GM12874 (cell line): ENCODE results near the gene ACBD3.
A peak's percentile ranks its signal among the peaks of the same experiment; 100 is the strongest.

ENCODE experiments used
- CTCF ChIP-seq: IDR thresholded peaks from 2 replicates; pipeline ENCODE4 v1.5.1; 2011; ENCODE audit warnings: low read depth, mild to moderate bottlenecking, control low read depth, low read length, moderate library complexity; ENCODE audit not compliant: insufficient read depth

Gene ACBD3

GRCh38 chr1:226125097-226125630 is 61.4 kb downstream of the ACBD3 start:
- TF ChIP-seq CTCF: peak; percentile 90

GRCh38 chr1:226123591-226124471 is 62.7 kb downstream of the ACBD3 start:
- TF ChIP-seq CTCF: no peak

- no peak for TF ChIP-seq CTCF
These were observed 63.4 kb downstream of the ACBD3 start for GRCh38 chr1:226123212-226123560.

- peak; percentile 90 for TF ChIP-seq CTCF
These were observed 64.7 kb downstream of the ACBD3 start for GRCh38 chr1:226121587-226122400.

- no peak for TF ChIP-seq CTCF
These were observed 65.4 kb downstream of the ACBD3 start for GRCh38 chr1:226121049-226121586.

- no peak for TF ChIP-seq CTCF
These were observed 66.1 kb downstream of the ACBD3 start for GRCh38 chr1:226120398-226120797.

- no peak for TF ChIP-seq CTCF
These were observed 67.4 kb downstream of the ACBD3 start for GRCh38 chr1:226119169-226119568.
